Fibroblast of lung (primary cell): ENCODE measurements around the gene WIPI1.

Experiments
- CTCF ChIP-seq, 2 donors: IDR thresholded peaks in 1 of 2; conservative IDR thresholded peaks in 1 of 2; 1 replicate in 1 of 2; 2 replicates in 1 of 2; pipeline ENCODE4 v1.5.1; 2011 to 2012; ENCODE audit warnings: low read length in 2 of 2, control low read depth in 1 of 2, inconsistent platforms in 1 of 2, low read depth in 1 of 2, mild to moderate bottlenecking in 1 of 2
- EZH2 ChIP-seq: IDR thresholded peaks from 2 replicates; pipeline ENCODE4 v1.5.1; 2012; ENCODE audit warnings: low read length, control low read depth, mild to moderate bottlenecking; ENCODE audit errors: missing control alignments

- no peak for TF ChIP-seq CTCF (conservative IDR thresholded peaks at IDR 0.05 in 1 of 2, IDR thresholded peaks at IDR 0.05 in 1 of 2; ENCODE audit: low read depth in 1 of 2, low read length in 2 of 2)
- TF ChIP-seq EZH2 = no peak
These were observed 40.0 kb downstream of the WIPI1 start for GRCh38 chr17:68417317-68417716.
